Muscle of back (tissue), 11 donors: ENCODE data around the gene TGFBR2. TPM values are rescaled to one million over a fixed set of nuclear protein-coding genes. Genes with fewer than 3 reads are reported as not detected.
"Not testable (repeated sequence)": the region's sequence is repeated elsewhere in the genome, so short reads cannot be mapped to it uniquely, and the experiment has no call there.

Experiments used
- DNase-seq, 3 donors: peaks; one replicate each; pipeline versions ENCODE4 v3.0.0 to v3.0.0-alpha.2; 2013
- polyA plus RNA-seq, 10 donors: library from polyadenylated mRNA; unstranded; fragments of 120-200 nt; gene quantifications; one replicate each; pipeline ENCODE4 v1.2.1, GENCODE V29; 2013; ENCODE audit not compliant: insufficient read length in 10 of 10

Gene TGFBR2
- polyA plus RNA-seq, 10 donors: 69.1 to 104 (median 80.8) TPM

- DNase-seq: no peak
Measured at GRCh38 chr3:30617069-30617468, 10.7 kb downstream of the TGFBR2 start.

GRCh38 chr3:30617653-30618052, 11.3 kb downstream of the TGFBR2 start:
- DNase-seq: no peak

- no peak for DNase-seq
Measured at GRCh38 chr3:30618526-30618925, 12.1 kb downstream of the TGFBR2 start.

- no peak for DNase-seq
Measured at GRCh38 chr3:30619318-30619717, 12.9 kb downstream of the TGFBR2 start.

- DNase-seq: no peak
Measured at GRCh38 chr3:30620402-30621360, 14.3 kb downstream of the TGFBR2 start.

GRCh38 chr3:30621576-30621975, 15.2 kb downstream of the TGFBR2 start:
- DNase-seq: no peak

- no peak for DNase-seq
Measured at GRCh38 chr3:30622047-30622545, 15.7 kb downstream of the TGFBR2 start.

- no peak for DNase-seq
Measured at GRCh38 chr3:30622790-30623189, 16.4 kb downstream of the TGFBR2 start.

- no peak for DNase-seq
Measured at GRCh38 chr3:30623351-30623750, 16.9 kb downstream of the TGFBR2 start.

GRCh38 chr3:30624480-30624879, 18.1 kb downstream of the TGFBR2 start:
- DNase-seq: not testable (repeated sequence)

- DNase-seq: no peak
Measured at GRCh38 chr3:30625541-30626438, 19.4 kb downstream of the TGFBR2 start.

- no peak for DNase-seq
Measured at GRCh38 chr3:30626443-30627180, 20.2 kb downstream of the TGFBR2 start.

GRCh38 chr3:30628205-30628900, 22.0 kb downstream of the TGFBR2 start:
- DNase-seq: no peak

- DNase-seq: no peak
Measured at GRCh38 chr3:30628901-30629590, 22.6 kb downstream of the TGFBR2 start.

- no peak for DNase-seq
Measured at GRCh38 chr3:30629746-30630145, 23.3 kb downstream of the TGFBR2 start.

GRCh38 chr3:30630238-30631030, 24.0 kb downstream of the TGFBR2 start:
- no peak for DNase-seq

GRCh38 chr3:30631243-30631904, 25.0 kb downstream of the TGFBR2 start:
- no peak for DNase-seq

GRCh38 chr3:30632065-30632464, 25.7 kb downstream of the TGFBR2 start:
- no peak for DNase-seq

GRCh38 chr3:30632521-30632920, 26.1 kb downstream of the TGFBR2 start:
- DNase-seq: no peak
